ENCODE results near the gene TMEM178B. TPM values are rescaled to one million over a fixed set of nuclear protein-coding genes. Genes with fewer than 3 reads are reported as not detected.
"Not testable (repeated sequence)": the region's sequence is repeated elsewhere in the genome, so short reads cannot be mapped to it uniquely, and the experiment has no call there.

Gene TMEM178B
- polyA plus RNA-seq, 4 donors: 0.30 to 0.69 TPM; not detected in 2

- WGBS, 3 donors: 37 to 51% (median 42%) methylated on average over 4 of the region's 4 CpGs
- H3K27me3 ChIP-seq (ENCODE audit: control insufficient read depth in 3 of 3, insufficient read depth in 3 of 3, low read length in 3 of 3): peaks cover 0 to 3% (median 2%) of the 10 kb centered on the region in 3 donors
Observed at GRCh38 chr7:141393056-141393455, 319.2 kb downstream of the TMEM178B start.

GRCh38 chr7:141397236-141398163 is 323.6 kb downstream of the TMEM178B start:
- Histone ChIP-seq H3K27ac (ENCODE audit: low read depth in 1 of 3, low read length in 2 of 3) (no peak overlapping the region), H3K27me3 (ENCODE audit: control insufficient read depth in 3 of 3, insufficient read depth in 3 of 3, low read length in 3 of 3) (peaks cover 0 to 6% (median 3%) of the 10 kb centered on the region in 3 donors), H3K4me3 (ENCODE audit: low read depth in 1 of 3, low read length in 3 of 3) (no peak overlapping the region), H3K9me3 (ENCODE audit: control insufficient read depth in 2 of 2, insufficient read depth in 1 of 2, low read depth in 1 of 2, low read length in 1 of 2) (no peaks in the 10 kb centered on the region), H3K4me1 (ENCODE audit: control insufficient read depth in 3 of 3, insufficient read depth in 2 of 3, low read depth in 1 of 3, low read length in 2 of 3) (no peaks in the 10 kb centered on the region), H3K36me3 (ENCODE audit: control insufficient read depth in 3 of 3, insufficient read depth in 2 of 3, low read depth in 1 of 3, low read length in 3 of 3) (no peaks in the 10 kb centered on the region)
- DNase-seq (no peak), FAIRE-seq (no peak)
- 70 to 83% (median 75%) methylated on average over 7 of the region's 7 CpGs for WGBS, 3 donors

More at GRCh38 chr7:141393056-141393455, 319.2 kb downstream of the TMEM178B start:
- H3K9me3 ChIP-seq (ENCODE audit: control insufficient read depth in 2 of 2, insufficient read depth in 1 of 2, low read depth in 1 of 2, low read length in 1 of 2): no peaks in the 10 kb centered on the region
- H3K4me1 ChIP-seq (ENCODE audit: control insufficient read depth in 3 of 3, insufficient read depth in 2 of 3, low read depth in 1 of 3, low read length in 2 of 3): no peaks in the 10 kb centered on the region
- FAIRE-seq: no peak
- no peak overlapping the region for H3K4me3 ChIP-seq (ENCODE audit: low read depth in 1 of 3, low read length in 3 of 3)
- H3K27ac ChIP-seq (ENCODE audit: low read depth in 1 of 3, low read length in 2 of 3): no peak overlapping the region
- no peaks in the 10 kb centered on the region for H3K36me3 ChIP-seq (ENCODE audit: control insufficient read depth in 3 of 3, insufficient read depth in 2 of 3, low read depth in 1 of 3, low read length in 3 of 3)
- no peak for DNase-seq

- H3K27ac ChIP-seq (ENCODE audit: low read depth in 1 of 3, low read length in 2 of 3): no peak overlapping the region
- no peak for FAIRE-seq
- 57 to 72% (median 68%) methylated on average over 2 of the region's 2 CpGs for WGBS, 3 donors
- no peaks in the 10 kb centered on the region for H3K36me3 ChIP-seq (ENCODE audit: control insufficient read depth in 3 of 3, insufficient read depth in 2 of 3, low read depth in 1 of 3, low read length in 3 of 3)
- H3K4me3 ChIP-seq (ENCODE audit: low read depth in 1 of 3, low read length in 3 of 3): no peak overlapping the region
- no peaks in the 10 kb centered on the region for H3K4me1 ChIP-seq (ENCODE audit: control insufficient read depth in 3 of 3, insufficient read depth in 2 of 3, low read depth in 1 of 3, low read length in 2 of 3)
- H3K9me3 ChIP-seq (ENCODE audit: control insufficient read depth in 2 of 2, insufficient read depth in 1 of 2, low read depth in 1 of 2, low read length in 1 of 2): no peaks in the 10 kb centered on the region
- DNase-seq: no peak
- H3K27me3 ChIP-seq (ENCODE audit: control insufficient read depth in 3 of 3, insufficient read depth in 3 of 3, low read length in 3 of 3): peaks cover 0 to 6% (median 2%) of the 10 kb centered on the region in 3 donors
Observed at GRCh38 chr7:141400356-141400755, 326.5 kb downstream of the TMEM178B start.

- FAIRE-seq (no peak), DNase-seq (no peak)
- Histone ChIP-seq H3K27me3 (ENCODE audit: control insufficient read depth in 3 of 3, insufficient read depth in 3 of 3, low read length in 3 of 3) (peaks cover 0 to 6% (median 0%) of the 10 kb centered on the region in 3 donors), H3K27ac (ENCODE audit: low read depth in 1 of 3, low read length in 2 of 3) (no peak overlapping the region), H3K4me1 (ENCODE audit: control insufficient read depth in 3 of 3, insufficient read depth in 2 of 3, low read depth in 1 of 3, low read length in 2 of 3) (no peaks in the 10 kb centered on the region), H3K9me3 (ENCODE audit: control insufficient read depth in 2 of 2, insufficient read depth in 1 of 2, low read depth in 1 of 2, low read length in 1 of 2) (no peaks in the 10 kb centered on the region), H3K4me3 (ENCODE audit: low read depth in 1 of 3, low read length in 3 of 3) (no peak overlapping the region), H3K36me3 (ENCODE audit: control insufficient read depth in 3 of 3, insufficient read depth in 2 of 3, low read depth in 1 of 3, low read length in 3 of 3) (no peaks in the 10 kb centered on the region)
- 78 to 85% (median 80%) methylated on average over 9 of the region's 9 CpGs for WGBS, 3 donors
Observed at GRCh38 chr7:141402277-141402996, 328.6 kb downstream of the TMEM178B start.

- not testable (repeated sequence) for FAIRE-seq; H3K27ac ChIP-seq (ENCODE audit: low read depth in 1 of 3, low read length in 2 of 3); H3K36me3 ChIP-seq (ENCODE audit: control insufficient read depth in 3 of 3, insufficient read depth in 2 of 3, low read depth in 1 of 3, low read length in 3 of 3); H3K4me3 ChIP-seq (ENCODE audit: low read depth in 1 of 3, low read length in 3 of 3); DNase-seq; H3K27me3 ChIP-seq (ENCODE audit: control insufficient read depth in 3 of 3, insufficient read depth in 3 of 3, low read length in 3 of 3); H3K9me3 ChIP-seq (ENCODE audit: control insufficient read depth in 2 of 2, insufficient read depth in 1 of 2, low read depth in 1 of 2, low read length in 1 of 2); H3K4me1 ChIP-seq (ENCODE audit: control insufficient read depth in 3 of 3, insufficient read depth in 2 of 3, low read depth in 1 of 3, low read length in 2 of 3)
- 75 to 88% (median 78%) methylated on average over 11 of the region's 11 CpGs for WGBS, 3 donors
Observed at GRCh38 chr7:141403846-141404245, 330.0 kb downstream of the TMEM178B start.

- Histone ChIP-seq H3K9me3 (ENCODE audit: control insufficient read depth in 2 of 2, insufficient read depth in 1 of 2, low read depth in 1 of 2, low read length in 1 of 2) (no peaks in the 10 kb centered on the region), H3K4me1 (ENCODE audit: control insufficient read depth in 3 of 3, insufficient read depth in 2 of 3, low read depth in 1 of 3, low read length in 2 of 3) (no peaks in the 10 kb centered on the region), H3K27me3 (ENCODE audit: control insufficient read depth in 3 of 3, insufficient read depth in 3 of 3, low read length in 3 of 3) (peaks cover 0 to 2% (median 0%) of the 10 kb centered on the region in 3 donors), H3K27ac (ENCODE audit: low read depth in 1 of 3, low read length in 2 of 3) (no peak overlapping the region), H3K36me3 (ENCODE audit: control insufficient read depth in 3 of 3, insufficient read depth in 2 of 3, low read depth in 1 of 3, low read length in 3 of 3) (no peaks in the 10 kb centered on the region), H3K4me3 (ENCODE audit: low read depth in 1 of 3, low read length in 3 of 3) (no peak overlapping the region)
- FAIRE-seq (no peak), DNase-seq (no peak)
Observed at GRCh38 chr7:141406347-141406746, 332.5 kb downstream of the TMEM178B start.

GRCh38 chr7:141407893-141408292 is 334.0 kb downstream of the TMEM178B start:
- no peaks in the 10 kb centered on the region for H3K9me3 ChIP-seq (ENCODE audit: control insufficient read depth in 2 of 2, insufficient read depth in 1 of 2, low read depth in 1 of 2, low read length in 1 of 2)
- WGBS, 3 donors: 80 to 85% (median 84%) methylated on average over 3 of the region's 3 CpGs
- FAIRE-seq: no peak
- no peaks in the 10 kb centered on the region for H3K36me3 ChIP-seq (ENCODE audit: control insufficient read depth in 3 of 3, insufficient read depth in 2 of 3, low read depth in 1 of 3, low read length in 3 of 3)
- no peak overlapping the region for H3K27ac ChIP-seq (ENCODE audit: low read depth in 1 of 3, low read length in 2 of 3)
- H3K4me1 ChIP-seq (ENCODE audit: control insufficient read depth in 3 of 3, insufficient read depth in 2 of 3, low read depth in 1 of 3, low read length in 2 of 3): no peaks in the 10 kb centered on the region
- no peak for DNase-seq
- H3K4me3 ChIP-seq (ENCODE audit: low read depth in 1 of 3, low read length in 3 of 3): no peak overlapping the region
- H3K27me3 ChIP-seq (ENCODE audit: control insufficient read depth in 3 of 3, insufficient read depth in 3 of 3, low read length in 3 of 3): peaks cover 0 to under 1% (median 0%) of the 10 kb centered on the region in 3 donors

- no peaks in the 10 kb centered on the region for H3K36me3 ChIP-seq (ENCODE audit: control insufficient read depth in 3 of 3, insufficient read depth in 2 of 3, low read depth in 1 of 3, low read length in 3 of 3)
- peaks cover 0 to 2% (median 0%) of the 10 kb centered on the region in 3 donors for H3K27me3 ChIP-seq (ENCODE audit: control insufficient read depth in 3 of 3, insufficient read depth in 3 of 3, low read length in 3 of 3)
- H3K4me1 ChIP-seq (ENCODE audit: control insufficient read depth in 3 of 3, insufficient read depth in 2 of 3, low read depth in 1 of 3, low read length in 2 of 3): no peaks in the 10 kb centered on the region
- no peaks in the 10 kb centered on the region for H3K9me3 ChIP-seq (ENCODE audit: control insufficient read depth in 2 of 2, insufficient read depth in 1 of 2, low read depth in 1 of 2, low read length in 1 of 2)
- no peak overlapping the region for H3K27ac ChIP-seq (ENCODE audit: low read depth in 1 of 3, low read length in 2 of 3)
- FAIRE-seq (no peak), DNase-seq (no peak)
- H3K4me3 ChIP-seq (ENCODE audit: low read depth in 1 of 3, low read length in 3 of 3): no peak overlapping the region
- 43 to 54% (median 48%) methylated on average over 3 of the region's 3 CpGs for WGBS, 3 donors
Observed at GRCh38 chr7:141408440-141408839, 334.6 kb downstream of the TMEM178B start.
